PFSK-1 (cell line): ENCODE results near the gene RASA1.

Experiments used
- POLR2AphosphoS5 ChIP-seq: IDR thresholded peaks from 2 replicates; pipeline ENCODE4 v1.6.1; 2012; ENCODE audit warnings: low read depth, mild to moderate bottlenecking, control low read depth, low read length, moderate library complexity
- TAF1 ChIP-seq: IDR thresholded peaks from 2 replicates; pipeline ENCODE4 v1.6.1; 2012; ENCODE audit warnings: low read length, control low read depth, borderline replicate concordance; ENCODE audit not compliant: insufficient read depth

DNA sequence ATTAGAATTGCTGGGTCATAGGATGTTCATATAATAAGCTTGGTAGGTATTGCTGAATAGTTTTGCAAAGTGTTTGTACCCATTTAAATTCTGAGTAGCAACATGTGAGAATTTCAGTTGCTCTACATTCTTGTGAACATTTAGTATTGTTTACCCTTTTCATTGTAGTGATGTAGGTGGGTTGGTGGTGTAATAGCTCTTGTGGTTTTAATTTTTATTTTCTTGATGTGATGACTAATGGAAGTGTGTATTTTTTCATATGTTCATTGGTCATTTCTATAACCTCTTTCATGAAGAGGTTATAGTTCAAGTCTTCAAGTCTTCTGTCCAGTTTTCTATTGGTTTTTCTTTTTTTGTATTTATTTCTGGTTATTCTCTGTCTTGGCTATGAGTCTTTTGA, 34.4 kb downstream of the RASA1 start:
- TF ChIP-seq TAF1 (no peak), POLR2AphosphoS5 (no peak)
